HS-5 (cell line): Measurements from ENCODE around the gene GPHN.
"Not testable (repeated sequence)": the region's sequence is repeated elsewhere in the genome, so short reads cannot be mapped to it uniquely, and the experiment has no call there.

ENCODE experiments used
- DNase-seq: peaks from one replicate; pipeline ENCODE4 v3.0.0-alpha.2; 2012; ENCODE audit warnings: low read depth

GPHN gene

DNA sequence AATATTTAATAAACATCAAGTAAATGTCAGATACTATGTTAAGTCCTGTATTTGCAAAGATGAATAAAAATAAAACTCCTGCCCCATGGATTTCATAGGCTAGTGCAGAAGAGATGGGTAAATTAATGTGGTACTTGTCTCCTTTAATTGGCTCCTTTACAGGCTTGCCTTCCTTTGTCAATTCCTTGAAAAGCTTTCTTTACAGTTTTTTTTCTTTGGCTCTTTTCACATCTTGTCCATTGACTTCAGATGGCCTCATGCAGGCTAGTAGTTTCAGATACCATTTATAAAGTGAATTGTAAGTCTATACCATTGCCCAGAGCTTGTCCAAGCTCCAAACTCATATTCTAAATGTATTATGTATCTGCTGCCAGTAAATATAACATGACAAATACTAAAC lies 552.6 kb downstream of the GPHN start:
- no peak for DNase-seq

DNA sequence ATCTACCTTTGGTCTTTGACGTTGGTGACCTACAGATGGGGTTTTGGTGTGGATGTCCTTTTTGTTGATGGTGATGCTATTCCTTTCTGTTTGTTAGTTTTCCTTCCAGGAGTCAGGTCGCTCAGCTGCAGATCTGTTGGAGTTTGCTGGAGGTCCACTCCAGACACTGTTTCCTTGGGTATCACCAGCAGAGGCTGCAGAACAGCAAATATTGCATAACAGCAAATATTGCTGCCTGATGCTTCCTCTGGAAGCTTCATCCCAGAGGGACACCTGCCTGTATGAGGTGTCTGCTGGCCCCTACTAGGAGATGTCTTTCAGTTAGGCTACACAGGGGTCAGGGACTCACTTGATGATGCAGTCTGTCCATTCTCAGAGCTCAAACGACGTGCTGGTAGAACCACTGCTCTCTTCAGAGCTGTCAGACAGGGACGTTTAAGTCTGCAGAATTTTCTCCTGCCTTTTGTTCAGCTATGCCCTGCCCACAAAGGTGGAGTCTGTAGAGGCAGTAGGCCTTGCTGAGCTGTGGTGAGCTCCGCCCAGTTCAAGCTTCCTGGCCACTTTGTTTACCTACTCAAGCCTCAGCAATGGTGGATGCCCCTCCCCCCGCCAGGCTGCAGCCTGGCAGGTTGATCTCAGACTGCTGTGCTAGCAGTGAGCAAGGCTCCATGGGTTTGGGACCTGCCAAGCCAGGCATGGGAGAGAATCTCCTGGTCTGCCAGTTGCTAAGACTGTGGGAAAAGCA lies 559.3 kb downstream of the GPHN start:
- not testable (repeated sequence) for DNase-seq

DNA sequence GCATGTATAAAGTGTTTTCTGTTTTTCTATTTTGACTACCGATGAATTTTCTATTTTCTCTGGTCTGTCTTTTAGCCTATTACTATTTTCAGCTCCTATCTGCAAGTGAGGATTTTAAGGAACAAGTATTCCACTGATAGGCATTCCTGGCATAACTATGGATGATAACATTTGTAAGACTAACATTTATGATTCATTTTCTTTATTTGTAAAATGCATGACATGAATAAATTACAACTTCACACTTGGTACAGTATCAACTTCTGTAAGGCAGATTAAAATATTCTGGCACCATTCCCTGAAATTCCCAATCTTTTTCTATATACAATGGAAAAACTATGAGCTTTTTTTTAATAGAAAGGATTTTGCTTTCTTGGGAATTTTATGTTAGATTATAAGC lies 560.3 kb downstream of the GPHN start:
- DNase-seq, result no peak

DNA sequence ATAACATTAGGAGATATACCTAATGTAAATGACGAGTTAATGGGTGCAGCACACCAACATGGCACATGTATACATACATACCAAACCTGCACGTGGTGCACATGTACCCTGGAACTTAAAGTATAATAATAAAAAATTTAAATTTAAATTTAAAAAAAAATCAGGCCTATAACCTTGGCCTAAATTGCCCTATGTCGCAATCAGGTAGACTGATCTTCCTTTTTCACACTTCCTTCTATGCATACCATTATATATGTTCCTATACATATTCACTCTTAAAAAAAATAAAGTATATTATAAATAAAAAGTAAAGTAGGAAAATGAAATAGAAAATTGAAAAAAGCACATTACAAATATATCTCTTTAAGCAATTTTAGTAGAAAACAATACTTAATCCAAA lies 563.6 kb downstream of the GPHN start:
- no peak for DNase-seq

DNA sequence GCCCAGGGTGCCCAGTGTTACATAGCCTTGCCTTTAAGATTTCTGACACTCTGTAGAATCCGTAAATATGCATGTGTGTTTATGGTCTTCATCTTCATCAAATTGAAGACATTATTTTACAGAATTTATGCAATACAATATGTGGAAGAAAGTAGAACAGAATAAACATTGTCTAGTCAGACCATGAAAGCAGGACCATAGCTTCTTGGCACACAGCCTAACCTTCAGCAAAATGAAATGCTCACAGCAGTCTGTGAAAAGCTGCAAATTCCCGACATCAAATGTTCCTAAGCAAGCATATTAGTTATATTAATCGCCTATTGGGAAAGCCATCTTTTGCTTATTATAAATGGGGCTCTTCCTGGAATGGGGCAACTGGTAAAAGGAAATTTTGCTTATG lies 570.0 kb downstream of the GPHN start:
- DNase-seq, result no peak

DNA sequence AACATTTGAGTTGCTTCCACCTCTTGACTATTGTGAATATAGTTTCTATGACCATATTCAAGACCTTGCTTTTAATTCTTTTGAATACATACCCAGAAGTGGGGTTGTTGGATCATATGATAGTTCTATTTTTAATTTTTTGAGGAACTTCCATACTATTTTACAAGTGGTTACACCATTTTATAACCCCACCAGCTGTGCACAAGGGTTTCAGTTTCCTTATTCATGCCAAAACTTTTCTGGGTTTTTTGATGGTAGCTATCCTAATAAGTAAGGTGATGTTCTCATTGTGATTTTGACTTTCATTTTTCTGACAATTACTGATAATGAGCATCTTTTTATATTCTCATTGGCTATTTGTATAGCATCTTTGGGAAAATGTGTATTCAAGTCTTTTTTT lies 571.9 kb downstream of the GPHN start:
- no peak for DNase-seq

DNA sequence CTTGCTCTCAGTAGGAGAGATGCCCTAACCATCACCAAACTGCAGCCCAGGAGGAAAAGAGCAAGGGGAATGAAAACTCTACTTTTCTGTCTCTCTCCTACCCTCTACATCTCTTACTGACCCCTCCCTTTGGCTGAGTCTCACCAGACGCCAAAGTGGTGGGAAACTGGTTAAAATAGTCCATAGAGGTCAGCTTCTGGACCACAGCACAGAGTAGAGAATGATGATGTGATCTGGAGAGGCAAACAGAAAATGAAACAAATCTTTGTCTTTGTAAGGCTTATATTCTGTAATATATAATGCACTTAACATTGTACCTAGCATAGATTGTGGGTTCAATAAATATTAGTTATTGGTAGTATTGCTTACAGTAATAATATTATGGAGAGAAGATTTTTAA lies 600.3 kb downstream of the GPHN start:
- DNase-seq, result no peak

DNA sequence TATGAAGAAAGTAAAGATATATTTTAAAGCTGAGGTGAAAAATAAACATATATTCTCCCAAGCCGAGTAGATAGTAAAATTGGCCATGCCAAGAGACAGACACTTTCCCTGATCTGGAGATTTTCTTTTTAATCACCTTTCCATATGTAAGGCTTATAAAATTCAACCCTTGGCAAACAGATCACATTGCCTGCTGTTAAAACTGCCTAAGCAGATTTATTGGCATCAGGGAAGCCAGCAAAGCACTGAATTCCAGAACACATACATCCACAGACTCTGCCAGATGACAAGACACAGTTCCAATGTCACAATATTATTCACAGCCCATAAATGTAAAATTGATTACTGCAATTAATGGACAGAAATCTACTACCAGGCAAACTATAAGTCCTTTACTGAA lies 603.1 kb downstream of the GPHN start:
- no peak for DNase-seq

DNA sequence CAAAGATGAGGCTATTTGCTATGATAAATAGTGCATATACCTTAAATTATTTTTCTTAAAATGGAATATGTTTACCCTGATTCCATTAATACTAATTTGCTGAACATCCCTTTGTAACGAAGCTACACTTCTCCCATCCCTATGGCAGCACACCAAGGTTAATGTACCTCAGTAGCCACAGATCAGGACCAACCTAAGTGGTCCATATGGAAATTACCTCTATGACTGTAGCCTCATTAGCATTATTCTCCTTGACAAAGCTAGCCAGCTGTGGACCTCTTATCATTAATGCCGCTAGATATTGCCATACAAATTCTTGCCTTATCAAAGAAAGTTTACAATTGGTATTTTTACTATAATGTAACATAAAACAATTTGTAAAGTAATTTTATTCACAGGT lies 604.4 kb downstream of the GPHN start:
- no peak for DNase-seq

DNA sequence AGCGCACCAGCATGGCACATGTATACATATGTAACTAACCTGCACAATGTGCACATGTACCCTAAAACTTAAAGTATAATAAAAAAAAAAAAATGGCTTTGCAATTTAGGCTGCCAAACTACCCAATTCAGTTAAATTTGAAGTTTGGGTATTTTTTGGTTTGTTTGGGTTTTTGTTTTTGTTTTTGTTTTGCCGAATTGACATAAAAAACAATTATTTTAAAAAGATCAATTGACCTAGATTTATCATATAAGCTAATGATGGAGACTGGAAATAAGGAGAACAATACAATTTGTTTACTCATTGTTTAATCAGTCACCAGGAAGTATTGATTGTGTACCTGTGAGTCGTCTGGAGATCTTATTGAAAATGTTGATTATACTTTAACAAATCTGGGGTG lies 619.2 kb downstream of the GPHN start:
- DNase-seq, result no peak

DNA sequence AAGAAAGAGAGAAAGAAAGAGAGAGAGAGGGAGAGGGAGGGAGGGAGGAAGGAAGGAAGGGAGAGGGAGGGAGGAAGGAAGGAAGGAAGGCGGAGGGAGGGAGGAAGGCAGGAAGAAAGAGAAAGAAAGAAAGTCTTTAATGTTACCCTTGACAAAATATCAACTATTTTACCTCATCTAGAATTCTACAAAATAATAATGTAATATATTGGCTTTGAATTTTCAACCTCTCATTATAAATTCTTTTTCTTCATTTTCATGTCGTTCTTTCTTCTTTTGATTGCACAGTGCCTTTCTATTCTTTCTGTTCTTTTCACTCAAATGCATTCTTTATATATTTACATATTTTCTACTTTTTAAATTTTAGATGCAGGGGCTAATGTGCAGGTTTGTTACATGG lies 621.8 kb downstream of the GPHN start:
- DNase-seq, result no peak

DNA sequence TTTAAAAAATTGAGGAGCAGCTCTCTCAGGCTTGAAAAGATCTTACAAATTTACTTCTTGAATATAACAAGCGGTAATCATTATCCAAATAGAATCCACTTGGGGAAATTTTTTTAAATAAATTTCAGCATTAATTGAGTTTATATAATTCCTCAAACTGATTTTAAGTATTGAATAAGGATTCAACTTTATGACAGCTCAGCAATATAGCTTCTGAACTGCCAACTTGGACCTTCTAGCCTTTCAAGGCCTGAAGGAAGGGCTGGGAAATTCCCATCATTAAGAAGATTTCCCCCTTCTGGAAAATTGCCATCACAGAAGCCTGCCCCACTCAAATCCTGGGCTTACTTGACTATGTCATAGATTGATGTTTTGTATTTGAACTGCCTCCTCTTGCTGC lies 623.7 kb downstream of the GPHN start:
- DNase-seq, result no peak

DNA sequence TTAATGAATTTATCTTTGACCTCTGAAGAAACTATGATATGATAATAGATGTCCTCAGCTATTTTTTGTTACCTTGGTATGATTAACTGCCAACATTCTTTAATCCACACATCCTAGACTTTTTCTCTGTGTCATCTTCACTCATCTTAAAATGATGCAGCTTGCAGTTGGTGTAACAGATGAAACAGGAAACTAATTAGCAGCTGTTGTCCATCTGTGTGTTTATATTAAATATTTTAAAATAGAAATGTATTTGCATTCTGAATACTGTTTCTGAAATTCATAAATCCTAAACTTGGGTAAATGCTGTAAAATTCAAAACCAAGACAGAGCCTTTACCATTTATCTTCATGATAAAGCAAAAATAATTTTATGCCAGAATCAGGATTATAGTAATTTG lies 625.2 kb downstream of the GPHN start:
- DNase-seq, result no peak

DNA sequence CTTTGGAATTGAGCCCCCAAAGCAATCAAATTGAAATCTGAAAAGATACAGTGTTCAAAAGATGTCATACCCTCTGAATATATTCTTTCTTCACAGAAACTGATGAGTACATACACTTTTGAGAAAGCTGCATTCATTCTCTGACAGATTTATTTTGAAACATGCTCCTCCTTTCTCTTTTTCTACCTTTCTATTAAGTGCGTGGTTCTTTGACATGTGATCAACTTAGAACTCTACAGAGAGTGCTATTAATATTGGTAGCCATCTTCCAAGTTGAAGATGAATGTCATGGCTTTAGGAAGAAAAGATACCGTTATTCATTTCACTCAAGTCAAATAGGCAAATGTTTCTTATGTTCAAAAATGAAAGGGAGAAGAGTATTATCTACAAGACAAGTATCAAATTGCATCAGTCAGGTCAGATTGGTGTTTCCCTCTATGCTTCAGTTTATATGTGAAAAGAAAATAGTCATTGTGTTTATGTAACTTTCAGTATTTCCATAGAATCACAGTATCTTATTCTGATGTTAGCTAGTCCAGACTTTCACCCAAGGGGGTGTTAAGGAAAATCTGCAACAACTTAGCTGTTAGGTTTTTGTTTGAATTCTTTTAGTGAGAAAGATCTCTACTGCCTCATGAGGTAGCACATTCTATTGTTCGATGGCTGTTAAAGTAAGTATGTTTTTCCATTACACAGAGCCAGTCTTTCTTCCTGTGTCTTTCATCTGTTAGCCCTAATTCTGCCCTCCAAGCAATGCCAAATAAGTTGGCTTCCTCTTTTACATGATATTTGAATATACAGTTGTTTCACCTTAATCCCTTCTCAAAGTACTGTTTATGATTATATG lies 625.9 kb downstream of the GPHN start:
- DNase-seq, result no peak

DNA sequence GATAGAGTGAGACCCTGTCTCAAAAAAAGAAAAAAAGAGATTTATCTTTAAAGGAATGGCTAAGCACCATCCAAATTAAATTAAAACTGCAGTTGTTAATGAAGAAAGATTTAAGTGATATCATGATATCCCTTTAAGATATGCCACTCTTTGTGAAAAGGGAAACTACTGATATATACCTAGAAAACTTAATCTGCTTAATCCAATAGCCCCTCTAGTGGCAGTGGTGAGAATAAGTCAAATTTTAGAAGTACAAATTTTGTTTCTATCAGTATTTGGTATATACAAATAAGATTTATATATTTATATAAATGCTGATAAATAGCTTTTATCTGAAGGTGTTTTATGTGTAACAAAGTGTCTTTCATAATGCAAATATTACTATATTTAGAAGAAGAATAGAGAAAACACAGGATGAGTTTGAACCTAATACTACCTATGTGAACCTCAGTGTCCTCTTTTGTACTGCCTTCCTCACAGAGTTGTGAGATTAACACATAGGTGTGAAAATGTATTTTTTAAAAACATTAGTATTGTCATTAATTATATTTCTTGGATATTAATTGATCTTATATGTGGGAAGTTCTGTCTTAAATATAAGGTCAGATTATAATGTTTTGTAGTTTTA lies 629.9 kb downstream of the GPHN start:
- no peak for DNase-seq

DNA sequence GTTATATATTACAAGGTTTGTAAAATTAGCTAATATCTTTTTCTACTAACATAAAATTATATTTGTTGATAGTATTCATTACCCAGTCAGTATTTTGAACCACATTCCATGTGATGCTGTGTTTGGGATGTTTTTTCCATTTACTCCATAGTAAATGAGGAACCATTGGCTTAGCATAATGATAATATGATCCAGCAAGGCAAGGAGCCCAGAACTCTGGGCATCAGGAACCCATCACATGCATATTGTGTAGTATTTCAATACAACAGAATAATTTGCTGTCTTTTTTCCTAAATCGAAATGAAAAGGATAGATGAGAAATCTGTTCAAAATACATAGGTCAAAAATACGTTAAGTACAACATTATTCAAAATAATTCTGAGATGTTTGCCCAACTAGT lies 632.6 kb downstream of the GPHN start:
- DNase-seq, result no peak

DNA sequence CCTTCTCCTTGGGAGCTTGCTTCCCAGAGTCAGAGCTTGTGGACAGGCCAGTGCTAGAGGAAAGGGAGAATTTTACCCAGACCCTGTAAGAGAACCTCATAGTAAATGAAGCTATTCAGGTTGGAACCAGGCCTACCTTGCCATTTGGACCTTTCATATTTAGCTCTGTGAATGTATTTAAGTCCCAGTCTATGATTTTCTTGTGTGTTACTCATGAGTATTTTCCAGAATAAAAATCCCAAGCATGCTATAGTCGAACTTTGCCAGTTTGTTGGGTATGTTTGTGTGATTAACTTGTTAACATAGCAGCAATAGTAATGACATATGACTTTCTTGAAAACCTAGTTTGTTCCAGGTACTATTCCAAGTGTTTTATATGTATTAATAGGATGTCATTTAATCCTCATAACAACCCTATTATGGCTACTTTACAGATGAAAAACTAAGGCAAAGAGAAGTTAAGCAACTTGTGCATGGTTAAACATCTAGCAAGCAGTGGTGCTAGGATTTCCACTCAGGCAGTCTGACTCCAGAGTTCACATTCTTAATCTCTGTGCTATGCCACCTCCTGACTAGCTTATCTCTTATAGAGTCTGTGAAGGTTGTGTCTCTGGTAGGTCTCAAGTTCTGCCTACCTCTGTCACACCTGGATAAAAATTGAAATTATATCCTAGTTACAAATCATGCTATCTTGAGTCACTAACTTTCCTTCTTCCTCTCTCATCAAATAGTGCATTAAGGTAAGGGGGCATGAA lies 633.4 kb downstream of the GPHN start:
- DNase-seq, result no peak

DNA sequence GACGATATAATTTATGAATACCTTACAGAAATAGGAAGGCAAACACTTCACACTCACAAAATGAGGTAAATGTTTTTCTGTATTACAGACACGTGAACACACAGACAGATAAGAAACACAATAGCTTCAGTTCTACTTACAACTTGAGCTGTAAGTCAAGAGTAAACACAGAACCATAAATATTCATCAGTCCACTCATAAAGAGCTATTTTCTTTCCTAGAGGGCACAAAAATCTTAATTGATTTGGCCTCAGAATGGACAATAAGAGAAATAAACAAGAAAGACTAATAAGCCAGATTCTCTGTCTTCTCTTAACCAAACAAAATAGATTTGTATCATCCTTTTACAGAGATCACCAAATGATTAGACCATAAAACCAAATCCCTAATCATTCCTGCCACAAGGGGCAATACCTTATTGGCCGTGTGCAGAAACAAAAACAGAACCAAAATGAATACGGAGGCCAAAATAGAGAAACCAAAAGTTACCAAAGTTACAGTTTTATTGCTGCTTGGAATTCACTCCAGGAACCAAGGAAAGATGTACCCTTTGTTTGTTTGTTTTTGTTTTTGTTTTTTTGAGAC lies 643.2 kb downstream of the GPHN start:
- no peak for DNase-seq

DNA sequence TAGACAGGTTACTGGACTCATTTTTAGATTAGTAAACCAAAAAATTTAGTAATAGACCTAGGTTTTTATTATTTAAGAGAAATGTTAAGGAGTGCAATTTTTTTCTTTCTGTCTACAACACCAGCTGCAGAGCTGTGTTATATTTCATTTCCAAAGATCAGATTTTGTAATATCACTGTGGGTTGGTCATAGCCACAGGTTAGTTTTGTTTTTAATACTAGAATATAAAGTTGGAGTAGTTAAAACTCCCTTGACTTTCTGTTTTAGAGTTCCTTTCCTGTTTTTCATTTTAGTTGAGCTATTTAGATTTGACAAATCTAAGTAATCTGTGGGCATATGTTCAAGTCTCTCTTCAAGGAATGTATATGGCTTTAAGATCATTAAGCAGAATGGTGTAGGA lies 650.6 kb downstream of the GPHN start:
- DNase-seq, result no peak

DNA sequence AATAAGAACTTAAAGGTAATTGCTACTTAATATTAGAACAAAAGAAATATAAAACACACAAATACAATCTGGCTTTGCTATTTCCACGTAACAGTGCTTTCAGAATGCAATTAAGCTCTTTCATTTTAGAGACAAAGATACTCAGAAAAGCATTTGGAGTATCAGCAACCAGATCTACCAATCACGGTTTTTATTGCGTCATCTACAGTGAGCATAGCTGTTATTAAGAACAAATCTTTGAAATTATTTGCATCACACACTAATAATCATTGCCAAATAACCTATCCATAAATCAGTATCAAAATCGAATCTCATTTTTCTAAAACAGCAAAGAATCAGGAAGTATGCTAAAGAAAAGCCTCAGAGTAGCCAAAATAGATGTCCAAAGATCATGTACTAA lies 654.4 kb downstream of the GPHN start:
- no peak for DNase-seq

DNA sequence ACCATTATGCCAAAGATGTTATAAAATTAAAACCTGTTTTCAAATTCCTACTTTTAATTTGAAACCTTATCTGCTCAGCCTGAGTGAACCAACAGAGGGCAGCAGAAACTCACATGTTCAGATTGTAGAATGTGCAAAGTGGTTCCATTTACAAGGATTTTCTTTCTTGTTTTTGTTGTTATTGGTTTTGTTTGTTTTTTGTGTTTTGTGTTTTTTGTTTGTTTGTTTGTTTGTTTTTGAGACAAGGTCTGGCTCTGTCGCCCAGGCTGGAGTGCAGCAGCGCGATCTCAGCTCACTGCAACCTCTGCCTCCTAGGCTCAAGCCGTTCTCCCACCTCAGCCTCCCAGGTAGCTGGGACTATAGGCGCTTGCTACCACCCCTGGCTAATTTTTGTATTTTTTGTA lies 658.5 kb downstream of the GPHN start:
- DNase-seq, result peak; percentile 9
